Activated CD4-positive, alpha-beta T cell treated with anti-CD3 and anti-CD28 coated beads for 24 hours (primary cell): Measurements from ENCODE around the gene LRRC63.

Experiments used
- DNase-seq, 2 donors: peaks; one replicate each; pipeline ENCODE4 v3.0.0-alpha.2; 2020; ENCODE audit warnings: low read depth in 2 of 2

LRRC63 gene

GRCh38 chr13:46310066-46310465, 98.3 kb downstream of the LRRC63 start:
- no peak for DNase-seq

DNA sequence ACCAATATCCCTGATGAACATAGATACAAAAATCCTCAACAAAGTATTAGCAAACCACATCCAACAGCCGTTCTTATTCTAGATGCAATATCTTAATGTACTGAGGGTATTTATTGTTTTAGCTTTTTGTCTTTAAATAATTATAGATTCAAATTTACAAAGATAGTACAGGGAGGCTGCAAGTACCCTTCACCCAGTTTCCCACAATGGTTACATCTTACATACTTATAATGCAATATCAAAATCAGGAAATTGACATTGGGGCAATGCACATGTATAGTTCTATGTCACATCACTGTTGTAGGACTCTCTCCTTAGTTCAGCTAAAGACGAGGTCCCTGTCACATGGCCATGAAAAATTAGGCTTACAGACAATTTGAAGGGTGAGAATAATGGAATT, 99.5 kb downstream of the LRRC63 start:
- DNase-seq: no peak

DNA sequence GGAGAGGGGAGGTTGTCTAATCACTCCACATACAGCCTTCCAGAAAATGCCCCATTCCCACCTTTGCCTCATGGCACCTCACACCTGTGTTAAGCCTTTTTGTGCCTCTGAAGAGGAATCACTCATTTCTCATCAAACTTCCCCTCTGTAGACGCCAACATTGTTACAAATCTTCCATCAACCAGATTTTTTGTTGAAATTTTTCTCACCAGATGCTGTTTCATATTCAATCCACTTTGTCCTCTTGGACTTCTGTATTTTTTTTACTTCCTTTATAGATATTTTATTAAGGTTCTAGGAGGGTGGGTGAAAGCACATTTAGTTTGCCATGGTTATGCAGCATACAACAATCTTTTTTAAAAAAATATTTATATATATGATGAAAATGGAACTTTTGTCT, 101.3 kb downstream of the LRRC63 start:
- DNase-seq: no peak

GRCh38 chr13:46313432-46314257, 101.9 kb downstream of the LRRC63 start:
- DNase-seq: no peak

GRCh38 chr13:46314587-46314986, 102.9 kb downstream of the LRRC63 start:
- DNase-seq: no peak

- no peak for DNase-seq
Observed at GRCh38 chr13:46315036-46315435, 103.3 kb downstream of the LRRC63 start.

DNA sequence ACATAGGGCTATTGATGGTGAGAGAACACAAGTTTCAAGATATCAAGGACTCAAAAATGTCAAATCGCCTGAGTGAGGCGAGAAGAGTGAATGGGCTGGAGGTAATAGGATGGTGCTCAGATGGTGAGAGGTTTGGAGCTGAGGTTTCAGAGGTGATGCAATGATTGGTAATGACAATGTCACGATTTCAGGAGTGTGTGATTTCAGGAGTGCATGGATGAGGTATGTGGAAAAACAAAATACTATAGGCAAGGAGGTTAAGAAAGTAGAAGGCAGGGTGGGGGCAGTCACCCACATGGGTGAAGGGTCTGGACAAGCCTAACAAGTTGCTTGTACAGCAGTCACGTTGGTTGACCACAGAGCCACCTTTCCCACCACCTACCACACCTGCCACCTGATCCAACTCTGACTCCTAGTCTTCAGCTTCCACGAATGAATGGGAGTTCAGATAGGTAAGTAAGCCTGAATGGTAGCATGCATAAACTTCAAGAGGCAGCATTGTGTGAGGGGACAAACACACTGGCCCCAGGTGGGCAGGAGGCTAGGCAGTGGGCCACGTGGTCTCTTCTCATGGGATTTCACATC, 103.9 kb downstream of the LRRC63 start:
- DNase-seq: no peak

DNA sequence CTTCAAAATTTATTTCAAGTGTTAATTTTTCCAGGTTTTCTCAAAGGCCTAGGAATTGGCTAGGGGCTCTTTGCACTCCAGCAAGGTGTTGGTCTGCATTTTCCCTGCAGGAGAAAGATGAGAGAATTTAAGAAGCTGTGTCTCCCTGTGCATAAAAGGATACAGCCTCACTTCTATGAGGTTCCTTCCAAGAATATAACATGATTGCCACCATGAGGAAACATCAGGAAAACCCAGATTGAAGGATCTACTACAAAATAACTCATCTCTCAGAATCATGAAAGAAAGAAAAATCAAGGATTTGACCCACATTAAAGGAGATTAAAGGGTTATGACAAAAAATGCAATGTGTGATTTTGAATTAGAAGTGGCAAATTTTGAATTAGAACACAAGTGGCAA, 105.4 kb downstream of the LRRC63 start:
- DNase-seq: no peak

DNA sequence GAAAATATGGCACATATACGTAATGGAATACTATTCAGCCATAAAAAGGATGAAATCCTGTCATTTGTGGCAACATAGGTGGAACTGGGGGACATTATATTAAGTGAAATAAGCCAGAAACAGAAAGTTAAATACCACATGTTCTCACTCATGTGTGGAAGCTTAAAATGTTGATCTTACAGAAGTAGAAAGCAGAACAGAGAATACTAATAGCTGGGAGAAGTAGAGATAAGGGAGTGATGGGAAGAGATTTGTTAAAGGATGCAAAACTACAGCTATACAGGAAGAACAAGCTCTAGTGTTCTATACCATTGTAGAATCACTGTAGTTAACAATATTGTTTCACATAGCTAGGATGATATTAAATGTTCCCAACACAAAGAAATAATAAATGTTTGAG, 107.3 kb downstream of the LRRC63 start:
- DNase-seq: no peak

GRCh38 chr13:46320406-46320805, 108.7 kb downstream of the LRRC63 start:
- DNase-seq: no peak

DNA sequence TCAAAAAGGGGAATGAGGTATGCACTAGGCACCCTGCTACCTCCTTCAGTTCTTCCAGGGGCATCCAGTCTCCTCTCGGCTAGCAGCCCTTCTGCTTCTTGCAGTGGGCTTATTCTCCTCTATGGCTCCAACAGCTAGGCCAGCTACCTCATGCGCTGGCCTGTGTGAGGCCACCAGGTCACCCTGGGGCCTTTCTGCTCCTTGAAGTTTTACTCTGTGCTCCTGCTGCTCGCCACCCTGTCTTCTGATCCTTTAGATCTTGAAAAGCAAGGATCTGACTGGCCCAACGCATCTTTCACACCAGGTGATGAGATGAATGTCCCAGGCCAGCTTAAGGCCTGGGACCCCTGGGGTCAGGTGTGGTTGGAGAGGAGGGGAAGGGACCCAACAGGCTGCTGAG, 109.1 kb downstream of the LRRC63 start:
- DNase-seq: no peak

- DNase-seq: peak; percentile 50 to 63
Observed at GRCh38 chr13:46321494-46322225, 109.9 kb downstream of the LRRC63 start.

- no peak for DNase-seq
Observed at GRCh38 chr13:46324976-46325375, 113.2 kb downstream of the LRRC63 start.
